OCI-LY3 (cell line): ENCODE data around the gene MDM4.

Experiments
- H2AFZ ChIP-seq: fragments of 200-600, 300-600 bp; shearing (Covaris generic); 2 replicates; pipeline ENCODE4 v1.6.0; 2014; ENCODE audit warnings: antibody characterized with exemption, low read depth, low read length
- H3K27ac ChIP-seq: fragments of 200-600, 300-600 bp; sonication (generic); 2 replicates; pipeline ENCODE4 v1.5.1; 2014; ENCODE audit warnings: mild to moderate bottlenecking, low read length, moderate library complexity, mixed read lengths
- H3K27me3 ChIP-seq: fragments of 200-600, 300-600 bp; sonication (generic); 2 replicates; pipeline ENCODE4 v1.6.1; 2014; ENCODE audit warnings: low read depth, low read length, mixed read lengths
- H3K36me3 ChIP-seq: fragments of 200-600, 300-600 bp; sonication (generic); replicated peaks from 2 replicates; pipeline ENCODE3; 2014; ENCODE audit warnings: low read depth, low read length, mixed read lengths
- H3K4me1 ChIP-seq: fragments of 300-600, 200-600 bp; sonication (generic); 2 replicates; pipeline ENCODE4 v1.6.1; 2014; ENCODE audit warnings: low read length, mixed read lengths
- H3K4me2 ChIP-seq: fragments of 200-600, 300-600 bp; sonication (generic); 2 replicates; pipeline ENCODE4 v1.6.1; 2014; ENCODE audit warnings: low read length, mixed read lengths
- H3K4me3 ChIP-seq: fragments of 300-600, 200-600 bp; sonication (generic); 2 replicates; pipeline ENCODE4 v1.5.1; 2014; ENCODE audit warnings: antibody characterized with exemption, mild to moderate bottlenecking, low read length, moderate library complexity
- H3K79me2 ChIP-seq: fragments of 300-600, 200-600 bp; shearing (Covaris generic); 2 replicates; pipeline ENCODE4 v1.6.1; 2014; ENCODE audit warnings: mild to moderate bottlenecking, low read length, mixed read lengths
- H3K9ac ChIP-seq: fragments of 300-600, 200-600 bp; shearing (Covaris generic); 2 replicates; pipeline ENCODE4 v1.6.0; 2014; ENCODE audit warnings: mild to moderate bottlenecking, low read length, moderate library complexity
- H3K9me3 ChIP-seq: fragments of 200-600, 300-600 bp; shearing (Covaris generic); 2 replicates; pipeline ENCODE4 v1.6.1; 2014; ENCODE audit warnings: low read length, mixed read lengths; ENCODE audit not compliant: insufficient read depth
- H4K20me1 ChIP-seq: fragments of 200-600, 300-600 bp; sonication (generic); 2 replicates; pipeline ENCODE4 v1.6.1; 2016; ENCODE audit warnings: low read length, mixed read lengths; ENCODE audit not compliant: insufficient read depth
- CTCF ChIP-seq: fragments of 200-600, 300-600 bp; sonication (generic); IDR thresholded peaks from 2 replicates; pipeline ENCODE4 v1.5.1; 2014; ENCODE audit warnings: antibody characterized with exemption, low read length, low read depth
- EZH2phosphoT487 ChIP-seq: fragments of 200-600 bp; shearing (Covaris generic); IDR thresholded peaks from 2 replicates; pipeline ENCODE4 v1.6.1; 2018; ENCODE audit warnings: antibody characterized with exemption, mixed run types, low read depth

Gene MDM4

GRCh38 chr1:204600968-204601367 lies 84.8 kb downstream of the MDM4 start:
- no peak overlapping the region for H3K9ac ChIP-seq
- H3K4me3 ChIP-seq, result no peak overlapping the region
- no peak overlapping the region for H3K27ac ChIP-seq
- H3K4me1 ChIP-seq, result peaks cover 9% of the 10 kb centered on the region
- H3K79me2 ChIP-seq, result no peaks in the 10 kb centered on the region
- no peaks in the 10 kb centered on the region for H3K9me3 ChIP-seq
- no peaks in the 10 kb centered on the region for H4K20me1 ChIP-seq
- no peak overlapping the region for H3K4me2 ChIP-seq
- no peaks in the 10 kb centered on the region for H3K36me3 ChIP-seq
- H2AFZ ChIP-seq, result no peak overlapping the region
- TF ChIP-seq EZH2phosphoT487, result no peak
- no peak for TF ChIP-seq CTCF
- H3K27me3 ChIP-seq, result no peaks in the 10 kb centered on the region

GRCh38 chr1:204602111-204602579 lies 85.9 kb downstream of the MDM4 start:
- peaks cover 9% of the 10 kb centered on the region for H3K4me1 ChIP-seq
- no peak overlapping the region for H3K4me3 ChIP-seq
- no peaks in the 10 kb centered on the region for H4K20me1 ChIP-seq
- H3K27ac ChIP-seq, result no peak overlapping the region
- no peaks in the 10 kb centered on the region for H3K27me3 ChIP-seq
- H2AFZ ChIP-seq, result no peak overlapping the region
- H3K4me2 ChIP-seq, result no peak overlapping the region
- no peaks in the 10 kb centered on the region for H3K36me3 ChIP-seq
- H3K9me3 ChIP-seq, result no peaks in the 10 kb centered on the region
- H3K9ac ChIP-seq, result no peak overlapping the region
- no peak for TF ChIP-seq EZH2phosphoT487
- no peak for TF ChIP-seq CTCF
- H3K79me2 ChIP-seq, result no peaks in the 10 kb centered on the region

GRCh38 chr1:204602871-204603542 lies 86.8 kb downstream of the MDM4 start:
- TF ChIP-seq CTCF (no peak), EZH2phosphoT487 (no peak)
- Histone ChIP-seq H4K20me1 (no peaks in the 10 kb centered on the region), H3K27ac (no peak overlapping the region), H3K79me2 (no peaks in the 10 kb centered on the region), H2AFZ (no peak overlapping the region), H3K27me3 (0 out of 2 replicates have a peak, but pooled peaks cover 2% of the 10 kb centered on the region), H3K4me3 (no peak overlapping the region), H3K4me1 (peaks cover 8% of the 10 kb centered on the region), H3K4me2 (no peak overlapping the region), H3K9ac (no peak overlapping the region), H3K9me3 (no peaks in the 10 kb centered on the region), H3K36me3 (no peaks in the 10 kb centered on the region)

GRCh38 chr1:204605791-204606190 lies 89.6 kb downstream of the MDM4 start:
- H3K4me1 ChIP-seq, result no peaks in the 10 kb centered on the region
- H3K27ac ChIP-seq, result no peak overlapping the region
- H4K20me1 ChIP-seq, result no peaks in the 10 kb centered on the region
- H3K79me2 ChIP-seq, result no peaks in the 10 kb centered on the region
- TF ChIP-seq CTCF (no peak), EZH2phosphoT487 (no peak)
- H3K4me2 ChIP-seq, result no peak overlapping the region
- H3K4me3 ChIP-seq, result no peak overlapping the region
- H3K9me3 ChIP-seq, result no peaks in the 10 kb centered on the region
- no peak overlapping the region for H3K9ac ChIP-seq
- no peaks in the 10 kb centered on the region for H3K36me3 ChIP-seq
- H2AFZ ChIP-seq, result no peak overlapping the region
- H3K27me3 ChIP-seq, result peaks cover 21% of the 10 kb centered on the region
